Ishikawa (cell line): ENCODE measurements around the gene MPDZ.

Source experiments
- CEBPB ChIP-seq: IDR thresholded peaks from 2 replicates; pipeline ENCODE4 v1.6.1; 2012
- EGR1 ChIP-seq: IDR thresholded peaks from 2 replicates; pipeline ENCODE4 v1.6.1; 2012
- EP300 ChIP-seq: IDR thresholded peaks from 2 replicates; pipeline ENCODE4 v1.6.1; 2012; ENCODE audit warnings: borderline replicate concordance
- FOXM1 ChIP-seq: IDR thresholded peaks from 2 replicates; pipeline ENCODE4 v1.6.1; 2012; ENCODE audit warnings: low read depth, borderline replicate concordance
- RAD21 ChIP-seq: IDR thresholded peaks from 2 replicates; pipeline ENCODE4 v1.6.1; 2012; ENCODE audit warnings: low read depth
- TAF1 ChIP-seq: IDR thresholded peaks from 2 replicates; pipeline ENCODE4 v1.6.1; 2012; ENCODE audit warnings: low read depth, mild to moderate bottlenecking
- TCF12 ChIP-seq: IDR thresholded peaks from 2 replicates; pipeline ENCODE4 v1.6.1; 2012; ENCODE audit warnings: low read depth
- YY1 ChIP-seq: IDR thresholded peaks from 2 replicates; pipeline ENCODE4 v1.6.1; 2012; ENCODE audit warnings: low read depth
- ZBTB7A ChIP-seq: IDR thresholded peaks from 2 replicates; pipeline ENCODE4 v1.6.1; 2012; ENCODE audit warnings: low read depth
- TF ChIP-seq, protein P1 (sequence below): IDR thresholded peaks from 2 replicates; pipeline ENCODE4 v1.6.1; 2012
- TF ChIP-seq, protein P2 (sequence below): IDR thresholded peaks from 2 replicates; pipeline ENCODE4 v1.6.1; 2012; ENCODE audit warnings: low read depth, mild to moderate bottlenecking
- TF ChIP-seq, protein P3 (sequence below): IDR thresholded peaks from 2 replicates; pipeline ENCODE4 v1.6.1; 2012

DNA sequence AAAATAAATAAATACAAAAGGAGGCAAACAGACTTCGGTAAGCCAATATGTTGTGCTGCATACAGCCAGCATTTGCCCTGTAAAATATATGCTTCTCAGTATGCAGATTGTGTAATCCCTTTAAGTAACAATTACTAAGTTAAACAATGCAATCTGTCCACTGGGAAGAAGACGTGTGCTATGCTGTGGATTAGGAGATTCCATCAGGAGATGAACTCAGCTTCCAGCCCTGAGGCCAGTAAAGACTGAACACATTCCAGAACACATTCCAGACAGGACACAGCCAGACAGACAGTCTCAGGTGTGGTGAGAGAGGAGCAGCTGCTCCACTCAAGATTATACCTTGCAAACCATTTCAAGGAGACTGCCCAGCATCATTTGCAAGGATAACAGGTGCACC lies 97.8 kb downstream of the MPDZ start:
- TF ChIP-seq TCF12 (no peak), RAD21 (no peak), TAF1 (no peak), CEBPB (no peak), YY1 (no peak), EP300 (no peak), ZBTB7A (no peak), EGR1 (no peak), FOXM1 (no peak)
- TF ChIP-seq, protein P1, sequence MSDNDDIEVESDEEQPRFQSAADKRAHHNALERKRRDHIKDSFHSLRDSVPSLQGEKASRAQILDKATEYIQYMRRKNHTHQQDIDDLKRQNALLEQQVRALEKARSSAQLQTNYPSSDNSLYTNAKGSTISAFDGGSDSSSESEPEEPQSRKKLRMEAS = no peak
- TF ChIP-seq, protein P2, sequence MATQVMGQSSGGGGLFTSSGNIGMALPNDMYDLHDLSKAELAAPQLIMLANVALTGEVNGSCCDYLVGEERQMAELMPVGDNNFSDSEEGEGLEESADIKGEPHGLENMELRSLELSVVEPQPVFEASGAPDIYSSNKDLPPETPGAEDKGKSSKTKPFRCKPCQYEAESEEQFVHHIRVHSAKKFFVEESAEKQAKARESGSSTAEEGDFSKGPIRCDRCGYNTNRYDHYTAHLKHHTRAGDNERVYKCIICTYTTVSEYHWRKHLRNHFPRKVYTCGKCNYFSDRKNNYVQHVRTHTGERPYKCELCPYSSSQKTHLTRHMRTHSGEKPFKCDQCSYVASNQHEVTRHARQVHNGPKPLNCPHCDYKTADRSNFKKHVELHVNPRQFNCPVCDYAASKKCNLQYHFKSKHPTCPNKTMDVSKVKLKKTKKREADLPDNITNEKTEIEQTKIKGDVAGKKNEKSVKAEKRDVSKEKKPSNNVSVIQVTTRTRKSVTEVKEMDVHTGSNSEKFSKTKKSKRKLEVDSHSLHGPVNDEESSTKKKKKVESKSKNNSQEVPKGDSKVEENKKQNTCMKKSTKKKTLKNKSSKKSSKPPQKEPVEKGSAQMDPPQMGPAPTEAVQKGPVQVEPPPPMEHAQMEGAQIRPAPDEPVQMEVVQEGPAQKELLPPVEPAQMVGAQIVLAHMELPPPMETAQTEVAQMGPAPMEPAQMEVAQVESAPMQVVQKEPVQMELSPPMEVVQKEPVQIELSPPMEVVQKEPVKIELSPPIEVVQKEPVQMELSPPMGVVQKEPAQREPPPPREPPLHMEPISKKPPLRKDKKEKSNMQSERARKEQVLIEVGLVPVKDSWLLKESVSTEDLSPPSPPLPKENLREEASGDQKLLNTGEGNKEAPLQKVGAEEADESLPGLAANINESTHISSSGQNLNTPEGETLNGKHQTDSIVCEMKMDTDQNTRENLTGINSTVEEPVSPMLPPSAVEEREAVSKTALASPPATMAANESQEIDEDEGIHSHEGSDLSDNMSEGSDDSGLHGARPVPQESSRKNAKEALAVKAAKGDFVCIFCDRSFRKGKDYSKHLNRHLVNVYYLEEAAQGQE = no peak
- TF ChIP-seq, protein P3, sequence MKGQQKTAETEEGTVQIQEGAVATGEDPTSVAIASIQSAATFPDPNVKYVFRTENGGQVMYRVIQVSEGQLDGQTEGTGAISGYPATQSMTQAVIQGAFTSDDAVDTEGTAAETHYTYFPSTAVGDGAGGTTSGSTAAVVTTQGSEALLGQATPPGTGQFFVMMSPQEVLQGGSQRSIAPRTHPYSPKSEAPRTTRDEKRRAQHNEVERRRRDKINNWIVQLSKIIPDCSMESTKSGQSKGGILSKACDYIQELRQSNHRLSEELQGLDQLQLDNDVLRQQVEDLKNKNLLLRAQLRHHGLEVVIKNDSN = no peak
